Astrocyte (in vitro differentiated cells and primary cell): ENCODE data around the gene CCDC78.

Experiments used
- EZH2 ChIP-seq: IDR thresholded peaks from 2 replicates; pipeline ENCODE4 v1.6.1; 2012; ENCODE audit warnings: mild to moderate bottlenecking, low read length, inconsistent platforms; ENCODE audit not compliant: insufficient read depth
- TF ChIP-seq, protein P1 (sequence below): IDR thresholded peaks from 2 replicates; pipeline ENCODE4 v1.5.1; 2011; ENCODE audit warnings: low read depth, mild to moderate bottlenecking, inconsistent platforms, low read length, moderate library complexity; ENCODE audit not compliant: insufficient read depth

DNA sequence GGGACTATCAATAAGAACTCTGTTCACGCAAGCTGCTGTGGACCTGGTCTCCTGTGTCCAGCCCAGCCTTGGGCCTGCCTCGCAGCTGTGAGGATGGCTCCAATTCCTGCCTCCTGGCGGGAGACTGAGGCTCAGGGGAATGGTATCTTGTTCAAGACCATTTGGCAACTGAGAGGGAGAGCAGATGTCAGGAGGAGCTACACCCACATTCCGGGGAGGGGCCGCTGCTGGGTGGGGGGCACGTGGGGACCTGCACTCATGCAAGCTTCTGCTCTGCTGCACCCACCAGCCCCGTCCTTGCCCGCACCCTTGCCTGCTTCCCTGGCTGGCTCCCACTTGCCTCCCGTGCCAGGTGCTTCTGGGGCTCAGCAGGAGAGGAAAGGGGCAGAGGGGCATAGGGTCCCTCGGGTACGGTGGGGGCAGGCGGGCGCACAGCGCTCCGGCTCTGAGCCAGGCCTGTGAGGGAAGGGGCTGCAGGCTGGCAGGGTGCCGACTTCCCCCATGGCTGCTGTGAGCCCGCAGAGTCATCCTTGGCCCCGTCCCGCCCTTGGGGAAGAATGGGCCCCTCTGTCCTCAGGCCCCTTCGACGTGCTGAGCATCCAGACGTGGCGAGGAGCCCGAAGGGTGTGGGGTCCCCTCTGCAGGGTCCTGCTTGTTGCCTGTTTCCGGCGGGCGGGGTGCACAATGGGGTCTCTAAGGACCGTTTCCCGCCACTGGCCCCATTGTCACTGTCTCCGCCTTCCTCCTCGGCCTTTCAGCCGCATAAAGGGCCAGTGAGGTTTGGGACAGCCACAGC lies 8.6 kb downstream of the CCDC78 start:
- TF ChIP-seq EZH2: no peak
- TF ChIP-seq, protein P1, sequence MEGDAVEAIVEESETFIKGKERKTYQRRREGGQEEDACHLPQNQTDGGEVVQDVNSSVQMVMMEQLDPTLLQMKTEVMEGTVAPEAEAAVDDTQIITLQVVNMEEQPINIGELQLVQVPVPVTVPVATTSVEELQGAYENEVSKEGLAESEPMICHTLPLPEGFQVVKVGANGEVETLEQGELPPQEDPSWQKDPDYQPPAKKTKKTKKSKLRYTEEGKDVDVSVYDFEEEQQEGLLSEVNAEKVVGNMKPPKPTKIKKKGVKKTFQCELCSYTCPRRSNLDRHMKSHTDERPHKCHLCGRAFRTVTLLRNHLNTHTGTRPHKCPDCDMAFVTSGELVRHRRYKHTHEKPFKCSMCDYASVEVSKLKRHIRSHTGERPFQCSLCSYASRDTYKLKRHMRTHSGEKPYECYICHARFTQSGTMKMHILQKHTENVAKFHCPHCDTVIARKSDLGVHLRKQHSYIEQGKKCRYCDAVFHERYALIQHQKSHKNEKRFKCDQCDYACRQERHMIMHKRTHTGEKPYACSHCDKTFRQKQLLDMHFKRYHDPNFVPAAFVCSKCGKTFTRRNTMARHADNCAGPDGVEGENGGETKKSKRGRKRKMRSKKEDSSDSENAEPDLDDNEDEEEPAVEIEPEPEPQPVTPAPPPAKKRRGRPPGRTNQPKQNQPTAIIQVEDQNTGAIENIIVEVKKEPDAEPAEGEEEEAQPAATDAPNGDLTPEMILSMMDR: no peak
